CD4-positive, alpha-beta T cell treated with Interleukin-1 beta for 1 hour (primary cell): ENCODE results near the gene TYMS.

Source experiments
- DNase-seq, 2 donors: peaks; one replicate each; pipeline ENCODE4 v3.0.0-alpha.2; 2020 to 2022

TYMS gene

GRCh38 chr18:657311-658000, at the start of gene TYMS:
Gene TYMS, plus strand, starts transcription at chr18:657653. Its CDS starts 90 bp downstream, at chr18:657743.
- peak; percentile 4 to 9 for DNase-seq

- no peak for DNase-seq
Measured at GRCh38 chr18:607930-608329, 49.5 kb upstream of the TYMS start.

- DNase-seq: no peak
Measured at GRCh38 chr18:610214-610928, 47.1 kb upstream of the TYMS start.

- no peak for DNase-seq
Measured at GRCh38 chr18:612156-612555, 45.3 kb upstream of the TYMS start.

GRCh38 chr18:614193-614592, 43.3 kb upstream of the TYMS start:
- no peak for DNase-seq

- DNase-seq: no peak
Measured at GRCh38 chr18:615092-615521, 42.3 kb upstream of the TYMS start.

- DNase-seq: no peak
Measured at GRCh38 chr18:615773-616172, 41.7 kb upstream of the TYMS start.

GRCh38 chr18:616380-616995, 41.0 kb upstream of the TYMS start:
- DNase-seq: peak in 1 of 2 donors; percentile 41

- DNase-seq: no peak
Measured at GRCh38 chr18:617970-618504, 39.4 kb upstream of the TYMS start.

GRCh38 chr18:618618-619017, 38.8 kb upstream of the TYMS start:
- no peak for DNase-seq

GRCh38 chr18:621291-622043, 36.0 kb upstream of the TYMS start:
- DNase-seq: no peak

GRCh38 chr18:622289-622688, 35.2 kb upstream of the TYMS start:
- no peak for DNase-seq

GRCh38 chr18:623761-624620, 33.5 kb upstream of the TYMS start:
- peak; percentile 41 to 54 for DNase-seq

GRCh38 chr18:627231-627630, 30.2 kb upstream of the TYMS start:
- no peak for DNase-seq

- DNase-seq: no peak
Measured at GRCh38 chr18:629269-630150, 27.9 kb upstream of the TYMS start.

- DNase-seq: no peak
Measured at GRCh38 chr18:631560-631959, 25.9 kb upstream of the TYMS start.

GRCh38 chr18:634551-635045, 22.9 kb upstream of the TYMS start:
- DNase-seq: no peak

- DNase-seq: no peak
Measured at GRCh38 chr18:635171-635570, 22.3 kb upstream of the TYMS start.

GRCh38 chr18:641224-641623, 16.2 kb upstream of the TYMS start:
- no peak for DNase-seq

- no peak for DNase-seq
Measured at GRCh38 chr18:644395-645004, 13.0 kb upstream of the TYMS start.
